Fibroblast of lung (primary cell): ENCODE data around the gene HYAL1. TPM values are rescaled to one million over a fixed set of nuclear protein-coding genes. Genes with fewer than 3 reads are reported as not detected.

Source experiments
- DNase-seq, 2 donors: peaks; one replicate each; pipeline versions ENCODE4 v3.0.0 to v3.0.0-alpha.2; 2010; ENCODE audit warnings: low read depth in 2 of 2
- H2AFZ ChIP-seq: 2 replicates; pipeline ENCODE4 v1.5.1; 2012; ENCODE audit warnings: low read length, control low read depth, inconsistent platforms
- H3K27ac ChIP-seq: 2 replicates; pipeline ENCODE4 v1.5.1; 2011; ENCODE audit warnings: low read length, control low read depth; ENCODE audit not compliant: insufficient read depth
- H3K27me3 ChIP-seq: 2 replicates; pipeline ENCODE4 v1.5.1; 2011; ENCODE audit warnings: mild to moderate bottlenecking, low read length; ENCODE audit not compliant: control insufficient read depth, insufficient read depth
- H3K36me3 ChIP-seq: 2 replicates; pipeline ENCODE4 v1.5.1; 2011; ENCODE audit warnings: low read length; ENCODE audit not compliant: control insufficient read depth, insufficient read depth
- H3K4me1 ChIP-seq: 2 replicates; pipeline ENCODE4 v1.5.1; 2011; ENCODE audit warnings: low read length; ENCODE audit not compliant: control insufficient read depth, insufficient read depth; ENCODE audit errors: extremely low read depth
- H3K4me2 ChIP-seq: 2 replicates; pipeline ENCODE4 v1.5.1; 2011; ENCODE audit warnings: low read length, control low read depth; ENCODE audit not compliant: insufficient read depth; ENCODE audit errors: extremely low read depth
- H3K4me3 ChIP-seq, 4 experiments: fragments of 200-600 bp in 1 of 4; sonication (generic) in 1 of 4; replicated peaks in 1 of 4; 2 replicates each; pipeline ENCODE4 v1.5.1; 2011 to 2016; ENCODE audit warnings: low read length in 4 of 4, low read depth in 3 of 4, mild to moderate bottlenecking in 3 of 4, control low read depth in 2 of 4, inconsistent platforms in 1 of 4, mixed read lengths in 1 of 4; ENCODE audit not compliant: insufficient read depth in 1 of 4; ENCODE audit errors: control extremely low read depth in 1 of 4
- H3K79me2 ChIP-seq: 2 replicates; pipeline ENCODE4 v1.5.1; 2012; ENCODE audit warnings: mild to moderate bottlenecking, low read length, inconsistent platforms; ENCODE audit not compliant: control insufficient read depth, insufficient read depth
- H3K9ac ChIP-seq: 2 replicates; pipeline ENCODE4 v1.5.1; 2011; ENCODE audit warnings: mild to moderate bottlenecking, low read length, control low read depth; ENCODE audit not compliant: insufficient read depth
- H3K9me3 ChIP-seq: 2 replicates; pipeline ENCODE4 v1.5.1; 2012; ENCODE audit warnings: low read depth, low read length; ENCODE audit not compliant: control insufficient read depth, insufficient read depth
- H4K20me1 ChIP-seq: 2 replicates; pipeline ENCODE4 v1.5.1; 2011; ENCODE audit warnings: low read length; ENCODE audit not compliant: control insufficient read depth, insufficient read depth; ENCODE audit errors: extremely low read depth
- CTCF ChIP-seq, 2 donors: IDR thresholded peaks in 1 of 2; conservative IDR thresholded peaks in 1 of 2; 1 replicate in 1 of 2; 2 replicates in 1 of 2; pipeline ENCODE4 v1.5.1; 2011 to 2012; ENCODE audit warnings: low read length in 2 of 2, control low read depth in 1 of 2, inconsistent platforms in 1 of 2, low read depth in 1 of 2, mild to moderate bottlenecking in 1 of 2
- EZH2 ChIP-seq: IDR thresholded peaks from 2 replicates; pipeline ENCODE4 v1.5.1; 2012; ENCODE audit warnings: low read length, control low read depth, mild to moderate bottlenecking; ENCODE audit errors: missing control alignments
- polyA plus RNA-seq, 2 donors: library from polyadenylated mRNA; depleted of rRNA in 1 of 2; stranded (reverse) in 1 of 2; unstranded in 1 of 2; fragments of >200 nt; gene quantifications; 2 replicates each; pipeline ENCODE4 v1.2.1, GENCODE V29; 2011 to 2012; ENCODE audit warnings: missing spikeins in 1 of 2
- total RNA-seq: library from RNA; depleted of rRNA; stranded (reverse); fragments of >200 nt; gene quantifications from 2 replicates; pipeline ENCODE4 v1.2.1, GENCODE V29; 2014

Gene HYAL1
- total and polyA plus RNA-seq, 2 donors (not counting 1 experiment from before 2014, with no cell fraction given): 1.3 to 2.5 TPM

- no peak overlapping the region for H3K4me2 ChIP-seq
- H3K27ac ChIP-seq: no peak overlapping the region
- no peaks in the 10 kb centered on the region for H4K20me1 ChIP-seq
- H3K27me3 ChIP-seq: no peaks in the 10 kb centered on the region
- TF ChIP-seq CTCF (conservative IDR thresholded peaks at IDR 0.05 in 1 of 2, IDR thresholded peaks at IDR 0.05 in 1 of 2; ENCODE audit: low read depth in 1 of 2, low read length in 2 of 2) (no peak), EZH2 (no peak)
- H3K4me3 ChIP-seq: no peak overlapping the region
- no peaks in the 10 kb centered on the region for H3K36me3 ChIP-seq
- peaks cover 9% of the 10 kb centered on the region for H3K4me1 ChIP-seq
- H3K9me3 ChIP-seq: no peaks in the 10 kb centered on the region
- H3K9ac ChIP-seq: no peak overlapping the region
- H3K79me2 ChIP-seq: no peaks in the 10 kb centered on the region
- H2AFZ ChIP-seq: no peak overlapping the region
- no peak for DNase-seq
These were observed 27.2 kb downstream of the HYAL1 start for GRCh38 chr3:50275996-50276761.

GRCh38 chr3:50275141-50275995 is 28.0 kb downstream of the HYAL1 start:
- Histone ChIP-seq H2AFZ (no peak overlapping the region), H3K27me3 (no peaks in the 10 kb centered on the region), H3K9ac (no peak overlapping the region), H3K4me3 (no peak overlapping the region), H3K4me1 (peaks cover 14% of the 10 kb centered on the region), H3K9me3 (no peaks in the 10 kb centered on the region), H3K79me2 (no peaks in the 10 kb centered on the region), H4K20me1 (no peaks in the 10 kb centered on the region), H3K4me2 (no peak overlapping the region), H3K27ac (no peak overlapping the region), H3K36me3 (no peaks in the 10 kb centered on the region)
- TF ChIP-seq CTCF (conservative IDR thresholded peaks at IDR 0.05 in 1 of 2, IDR thresholded peaks at IDR 0.05 in 1 of 2; ENCODE audit: low read depth in 1 of 2, low read length in 2 of 2) (no peak), EZH2 (peak; percentile 61)
- no peak for DNase-seq

DNA sequence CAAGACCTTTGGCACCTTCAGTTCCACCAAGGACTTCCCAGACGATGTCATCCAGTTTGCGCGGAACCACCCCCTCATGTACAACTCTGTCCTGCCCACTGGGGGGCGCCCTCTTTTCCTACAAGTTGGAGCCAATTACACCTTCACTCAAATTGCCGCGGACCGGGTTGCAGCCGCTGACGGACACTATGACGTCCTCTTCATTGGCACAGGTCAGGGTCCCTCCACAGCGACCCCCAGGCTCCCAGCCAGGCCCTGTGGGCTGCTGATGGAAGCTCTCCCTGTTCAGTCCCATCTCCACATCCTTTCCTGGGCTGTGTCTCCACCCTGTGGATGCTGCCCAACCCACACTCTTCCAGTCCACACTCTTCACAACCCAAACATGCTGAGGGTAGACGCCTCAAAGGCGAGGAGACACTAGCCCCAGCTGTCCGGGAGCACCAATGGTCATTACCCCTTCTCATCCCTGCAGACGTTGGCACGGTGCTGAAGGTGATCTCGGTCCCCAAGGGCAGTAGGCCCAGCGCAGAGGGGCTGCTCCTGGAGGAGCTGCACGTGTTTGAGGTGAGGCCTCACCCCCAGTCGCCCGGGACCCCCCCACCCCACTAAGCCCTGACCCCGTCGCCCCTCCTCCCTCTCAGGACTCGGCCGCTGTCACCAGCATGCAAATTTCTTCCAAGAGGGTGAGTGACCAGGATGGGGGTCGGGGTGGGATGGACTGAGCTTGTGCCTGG is 28.8 kb downstream of the HYAL1 start:
- no peaks in the 10 kb centered on the region for H3K36me3 ChIP-seq
- H3K9me3 ChIP-seq: no peaks in the 10 kb centered on the region
- no peak overlapping the region for H3K4me3 ChIP-seq
- TF ChIP-seq EZH2 (no peak), CTCF (conservative IDR thresholded peaks at IDR 0.05 in 1 of 2, IDR thresholded peaks at IDR 0.05 in 1 of 2; ENCODE audit: low read depth in 1 of 2, low read length in 2 of 2) (peak; percentile 55 to 72)
- H3K27ac ChIP-seq: no peak overlapping the region
- no peaks in the 10 kb centered on the region for H3K27me3 ChIP-seq
- no peaks in the 10 kb centered on the region for H3K79me2 ChIP-seq
- no peaks in the 10 kb centered on the region for H4K20me1 ChIP-seq
- H3K4me1 ChIP-seq: peaks cover 23% of the 10 kb centered on the region
- DNase-seq: peak; percentile 47 to 67
- no peak overlapping the region for H3K9ac ChIP-seq
- no peak overlapping the region for H2AFZ ChIP-seq
- no peak overlapping the region for H3K4me2 ChIP-seq
